CD4-positive, alpha-beta T cell treated with Interleukin-17A for 4 hours (primary cell): ENCODE data around the gene GATM.

ENCODE experiments used
- DNase-seq: peaks from one replicate; pipeline ENCODE4 v3.0.0-alpha.2; 2020; ENCODE audit warnings: mixed read lengths

Gene GATM

DNA sequence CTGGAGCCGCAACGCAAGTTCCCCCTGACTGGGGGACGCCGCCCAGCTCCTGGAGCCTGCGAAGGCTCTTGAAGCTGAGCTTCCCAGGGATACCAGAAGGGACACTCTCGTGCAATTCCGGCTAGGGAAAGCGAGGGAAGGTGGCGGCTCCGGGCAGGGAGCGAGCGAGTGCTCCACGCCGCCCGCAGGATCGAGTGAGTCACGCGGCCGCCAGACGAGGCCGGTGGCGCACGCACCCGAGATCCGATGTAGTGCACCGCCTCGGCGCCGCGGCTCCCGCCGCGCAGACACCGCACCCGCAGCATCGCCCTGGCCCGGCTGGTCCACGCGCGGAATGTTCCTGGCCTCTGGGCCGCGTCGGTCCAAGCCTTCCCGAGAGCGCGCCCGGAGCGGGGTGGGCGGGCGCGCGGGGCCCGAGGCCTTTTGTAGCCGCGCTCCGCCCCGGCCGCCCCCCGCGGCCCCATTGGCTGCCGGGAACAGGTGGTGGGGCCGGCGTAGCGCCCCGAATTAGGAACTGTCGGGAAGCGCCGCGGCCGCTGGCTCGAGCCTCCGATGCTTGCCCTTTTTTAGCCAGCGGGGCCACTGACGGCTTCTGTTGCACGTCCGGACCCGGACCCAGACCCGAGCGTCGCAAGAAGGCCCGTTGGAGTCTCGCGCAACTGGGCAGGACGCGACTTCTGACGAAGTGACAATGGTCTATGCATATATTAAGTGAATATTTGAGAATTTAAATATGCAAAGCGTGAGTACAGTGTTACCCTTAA is at the start of gene GATM:
Gene GATM (minus strand): TSS at position 396 of the 764 bp plus-strand sequence. CDS start 91 bp downstream, at position 305.
- peak; percentile 56 for DNase-seq

DNA sequence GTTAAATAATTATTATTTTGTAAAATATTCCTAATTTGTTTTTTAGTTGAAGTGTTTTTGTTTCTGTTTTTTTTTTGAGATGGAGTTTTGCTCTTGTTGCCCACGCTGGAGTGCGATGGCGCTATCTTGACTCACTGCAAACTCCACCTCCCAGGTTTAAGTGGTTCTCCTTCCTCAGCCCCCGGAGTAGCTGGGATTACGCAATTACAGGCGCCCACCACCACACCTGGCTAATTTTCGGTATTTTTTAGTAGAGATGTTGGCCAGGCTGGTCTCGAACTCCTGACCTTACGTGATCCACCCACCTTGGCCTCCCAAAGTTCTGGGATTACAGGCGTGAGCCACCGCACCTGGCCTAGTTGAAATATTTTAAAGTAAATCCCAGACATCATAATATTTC is 48.7 kb upstream of the GATM start:
- DNase-seq, result no peak

DNA sequence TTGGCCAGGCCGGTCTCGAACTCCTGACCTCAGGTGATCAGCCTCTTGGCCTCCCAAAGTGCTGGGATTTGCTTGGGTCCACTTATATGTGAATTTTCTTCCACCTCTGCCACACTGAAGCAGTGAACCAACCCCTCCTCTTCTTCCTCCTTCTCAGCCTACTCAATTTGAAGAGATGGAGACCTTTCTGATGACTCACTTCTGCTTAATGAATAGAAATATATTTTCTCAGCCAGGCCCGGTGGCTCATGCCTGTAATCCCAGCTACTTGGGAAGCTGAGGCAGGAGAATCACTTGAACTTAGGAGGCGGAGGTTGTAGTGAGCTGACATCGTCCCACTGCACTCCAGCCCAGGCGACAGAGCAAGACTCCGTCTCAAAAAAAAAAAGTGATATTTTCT is 46.8 kb upstream of the GATM start:
- no peak for DNase-seq

DNA sequence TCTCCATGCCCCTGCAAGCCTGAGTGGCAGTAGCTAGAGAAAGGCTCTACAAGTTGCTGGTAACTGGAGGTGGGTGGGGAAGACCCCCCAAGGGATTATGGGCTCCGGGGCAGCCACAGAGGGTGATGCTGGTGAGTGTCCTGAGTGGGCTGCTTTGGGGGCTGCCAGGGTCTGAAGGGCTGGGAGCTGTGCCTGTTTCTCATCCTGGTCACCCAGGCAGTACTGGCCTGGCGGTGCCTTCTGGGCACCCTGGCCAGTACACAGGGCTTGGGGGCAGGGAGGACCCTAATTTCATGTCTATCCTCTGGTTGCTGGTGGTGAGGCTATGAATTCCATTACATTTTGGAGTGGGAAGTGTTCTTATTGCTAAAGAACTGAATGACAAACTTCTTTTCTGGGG is 46.1 kb upstream of the GATM start:
- no peak for DNase-seq

- DNase-seq, result no peak
Measured at GRCh38 chr15:45417303-45417950, 39.1 kb upstream of the GATM start.

GRCh38 chr15:45414215-45414885 is 36.0 kb upstream of the GATM start:
- DNase-seq, result no peak

DNA sequence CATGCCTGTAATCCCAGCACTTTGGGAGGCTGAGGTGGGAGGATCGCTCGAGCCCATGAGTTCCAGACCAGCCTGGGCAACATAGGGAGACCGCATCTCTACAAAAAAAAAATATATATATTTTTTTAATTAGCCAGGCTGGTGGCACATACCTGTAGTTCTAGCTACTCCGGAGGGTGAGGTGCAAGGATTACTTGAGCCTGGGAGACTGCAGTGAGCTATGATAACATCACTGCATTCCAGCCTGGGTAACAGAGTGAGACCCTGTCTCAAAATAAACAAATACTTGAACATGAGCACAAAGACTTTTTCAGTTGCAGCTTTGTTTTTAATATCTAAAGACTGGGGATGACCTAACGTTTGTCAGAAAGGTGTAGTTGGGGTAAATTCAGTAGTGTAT is 31.3 kb upstream of the GATM start:
- DNase-seq, result no peak

- DNase-seq, result no peak
Measured at GRCh38 chr15:45407786-45408185, 29.4 kb upstream of the GATM start.

GRCh38 chr15:45402955-45403877 is 24.9 kb upstream of the GATM start:
- DNase-seq, result peak; percentile 36

GRCh38 chr15:45402162-45402954 is 24.0 kb upstream of the GATM start:
- peak; percentile 95 for DNase-seq

DNA sequence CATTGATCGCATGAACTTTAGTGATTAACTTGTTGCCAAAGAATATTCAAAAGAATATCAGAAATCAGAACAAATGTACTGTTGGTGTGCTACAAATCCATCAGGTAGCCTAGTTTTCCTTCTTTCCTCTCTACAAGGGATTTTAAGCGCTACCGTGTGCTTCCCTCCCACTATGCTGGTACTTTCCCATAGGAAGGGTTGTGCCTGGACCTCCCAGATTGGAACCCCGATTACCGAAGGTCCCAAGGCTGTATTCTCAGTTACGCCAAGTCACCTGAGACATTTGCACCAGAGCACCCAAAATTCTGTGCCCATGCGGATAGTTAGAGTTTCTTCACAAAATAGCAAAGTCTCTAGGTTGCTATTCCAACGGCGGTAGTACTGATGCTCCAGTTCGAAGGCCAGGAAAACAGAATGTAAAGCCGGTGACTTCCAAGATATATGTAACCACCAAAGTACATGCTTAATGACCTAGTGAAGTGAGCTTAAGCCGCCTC is 23.4 kb upstream of the GATM start:
- DNase-seq, result no peak

GRCh38 chr15:45399381-45400212 is 21.3 kb upstream of the GATM start:
- no peak for DNase-seq

DNA sequence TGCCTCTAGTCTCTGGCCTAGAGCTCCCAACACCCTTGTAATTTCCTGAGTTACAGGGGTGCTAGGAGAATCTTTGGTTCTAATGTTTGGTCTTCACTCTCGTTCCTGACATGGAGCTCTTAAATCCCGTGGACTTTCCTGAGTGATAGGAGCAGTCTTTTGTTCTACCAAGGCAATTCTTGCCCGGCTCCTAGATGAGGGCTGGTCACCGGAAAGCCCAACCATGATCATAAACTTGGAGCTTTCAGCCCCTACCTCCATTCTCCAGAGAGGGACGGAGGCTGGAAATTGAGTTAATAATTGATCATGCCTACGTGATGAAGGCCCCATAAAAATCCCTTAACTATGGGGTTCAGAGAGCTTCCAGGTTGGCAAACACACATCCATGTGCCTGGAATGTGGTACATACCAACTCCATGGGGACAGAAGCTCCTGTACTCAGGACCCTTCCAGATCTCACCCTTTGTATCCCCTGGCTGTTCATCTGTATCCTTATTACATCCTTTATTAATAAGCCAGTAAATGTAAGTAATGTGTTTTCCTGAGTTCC is 18.8 kb upstream of the GATM start:
- DNase-seq, result no peak

- DNase-seq, result no peak
Measured at GRCh38 chr15:45395943-45396342, 17.6 kb upstream of the GATM start.

- DNase-seq, result no peak
Measured at GRCh38 chr15:45394681-45395080, 16.3 kb upstream of the GATM start.

DNA sequence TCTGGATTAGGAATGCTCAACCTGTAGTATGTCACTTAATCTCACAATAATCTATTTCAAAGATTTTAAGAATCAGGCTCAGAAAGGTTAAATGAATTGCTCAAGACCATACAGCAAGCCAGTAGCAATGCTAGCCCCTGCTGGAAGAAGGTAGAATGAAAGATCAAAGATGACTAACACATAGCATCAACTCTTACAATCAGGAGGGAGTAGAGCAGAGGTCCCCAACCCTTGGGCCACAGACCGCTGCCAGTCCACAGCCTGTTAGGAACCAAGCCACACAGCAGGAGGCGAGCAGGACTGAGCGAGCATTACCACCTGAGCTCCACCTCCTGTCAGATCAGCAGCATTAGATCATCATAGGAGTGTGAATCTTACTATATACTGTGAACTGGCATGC is 15.5 kb upstream of the GATM start:
- no peak for DNase-seq

DNA sequence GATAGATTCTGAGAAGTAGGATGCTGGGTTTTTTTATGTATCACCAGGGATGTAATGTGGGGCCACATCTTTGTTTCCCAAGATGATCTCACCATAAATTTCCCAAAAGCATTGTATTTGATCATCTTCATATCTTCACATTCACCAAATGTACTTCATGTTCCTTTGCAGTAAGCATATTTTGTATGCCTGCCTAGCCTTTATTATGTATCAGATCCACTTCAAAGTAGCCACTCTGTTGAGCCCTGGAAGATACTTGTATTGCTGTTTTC is 14.2 kb upstream of the GATM start:
- DNase-seq, result no peak

- no peak for DNase-seq
Measured at GRCh38 chr15:45391746-45392583, 13.6 kb upstream of the GATM start.

DNA sequence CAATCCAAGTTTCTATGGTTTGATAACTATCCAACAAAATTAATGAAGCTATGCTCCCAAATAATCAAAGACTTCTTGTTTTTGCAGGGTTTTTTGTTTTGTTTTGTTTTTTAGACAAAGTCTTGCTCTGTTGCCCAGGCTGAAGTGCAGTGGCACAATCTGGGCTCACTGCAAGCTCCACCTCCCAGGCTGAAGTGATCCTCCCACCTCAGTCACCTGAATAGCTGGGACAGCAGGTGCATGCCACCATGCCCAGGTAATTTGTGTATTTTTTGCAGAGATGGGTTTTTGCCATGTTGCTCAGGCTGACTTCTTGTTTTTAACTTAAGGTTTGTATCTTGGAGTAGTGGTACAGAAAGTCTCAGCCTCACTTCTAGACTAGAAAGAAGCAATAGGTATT is 11.0 kb upstream of the GATM start:
- DNase-seq, result no peak
